ENCODE measurements around the gene NDST1. TPM values are rescaled to one million over a fixed set of nuclear protein-coding genes. Genes with fewer than 3 reads are reported as not detected.

Gene NDST1
- total RNA-seq, 1 experiment from 2014 or later = 58.2 TPM

GRCh38 chr5:150551066-150551465, 43.1 kb downstream of the NDST1 start:
- in situ Hi-C loops (cut with HindIII; ENCODE audit: low pct_unique_long_range_greater_than_20kb, low sequenced_read_pairs) = loop anchor here (10.0 kb wide), 1 partner anchor 46 kb away; the partner anchor contains the start of gene NDST1
- no peak for DNase-seq (ENCODE audit: low read depth)

DNA sequence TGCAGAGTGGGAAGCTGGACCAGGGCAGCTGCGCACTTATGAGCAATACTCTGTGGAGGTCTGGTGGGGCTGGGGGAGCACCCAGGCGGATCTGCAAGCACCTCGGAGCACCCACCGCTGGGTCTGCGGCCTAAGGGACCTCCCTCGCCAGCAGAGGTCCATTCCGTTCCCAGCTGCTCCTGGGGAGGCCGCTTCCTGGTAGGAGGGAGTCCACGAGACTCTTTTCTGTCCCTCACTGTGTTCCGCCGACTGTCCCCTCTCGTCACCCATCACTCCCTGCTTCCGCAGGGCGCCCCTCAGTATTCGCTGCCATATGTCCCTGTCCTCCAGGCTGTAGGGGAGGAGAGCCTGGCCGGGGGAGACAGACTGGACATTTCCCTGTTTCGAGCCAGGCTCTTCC, 45.5 kb downstream of the NDST1 start:
- in situ Hi-C loops (cut with HindIII; ENCODE audit: low pct_unique_long_range_greater_than_20kb, low sequenced_read_pairs) = loop anchor here (10.0 kb wide), 1 partner anchor 49 kb away; the partner anchor contains the start of gene NDST1
- no peak for DNase-seq (ENCODE audit: low read depth)

DNA sequence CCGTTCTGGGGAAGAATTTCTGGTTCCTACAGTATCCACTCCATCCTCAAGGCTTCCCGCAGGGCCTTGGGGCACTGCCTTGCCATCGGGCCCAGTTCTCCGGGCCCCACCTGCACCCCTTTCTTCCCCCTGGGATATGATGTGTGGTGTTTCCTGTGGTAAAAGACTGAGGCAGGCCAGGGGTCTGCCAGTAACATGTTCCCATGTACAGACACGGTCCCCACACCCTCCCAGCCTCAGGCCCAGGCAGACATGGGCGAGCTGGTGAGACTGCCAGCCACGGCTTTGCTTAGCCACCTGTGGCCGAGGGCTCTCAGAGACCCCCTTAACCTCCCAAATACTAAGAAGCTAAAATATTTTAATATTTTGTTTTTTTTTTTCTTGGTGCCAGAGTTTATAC, 46.0 kb downstream of the NDST1 start:
- in situ Hi-C loops (cut with HindIII; ENCODE audit: low pct_unique_long_range_greater_than_20kb, low sequenced_read_pairs) = loop anchor here (10.0 kb wide), 1 partner anchor 49 kb away; the partner anchor contains the start of gene NDST1

DNA sequence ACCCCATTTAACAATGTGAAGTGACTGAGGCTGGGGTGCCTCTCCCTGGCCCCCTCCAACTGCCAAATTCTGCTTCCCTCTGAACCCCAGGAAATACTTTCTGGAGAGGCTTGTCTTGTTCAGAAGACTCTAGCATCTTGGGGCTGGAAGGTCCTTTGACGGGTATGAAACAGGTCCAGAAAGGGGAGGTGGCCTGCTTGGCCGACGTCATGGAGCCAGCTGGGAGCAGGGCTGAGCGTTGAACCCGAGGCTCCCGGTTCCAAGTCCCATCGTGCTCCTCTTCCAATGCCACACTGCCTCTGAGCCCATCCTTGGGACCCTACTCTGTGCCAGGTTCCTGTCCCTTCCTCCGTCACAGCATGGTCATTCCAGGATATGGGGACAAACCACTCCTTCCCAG, 46.9 kb downstream of the NDST1 start:
- no peak for DNase-seq (ENCODE audit: low read depth)
- in situ Hi-C loops (cut with HindIII; ENCODE audit: low pct_unique_long_range_greater_than_20kb, low sequenced_read_pairs) = loop anchor here (10.0 kb wide), 1 partner anchor 50 kb away; the partner anchor contains the start of gene NDST1

More for the DNA sequence above, 46.0 kb downstream of the NDST1 start:
- no peak for DNase-seq (ENCODE audit: low read depth)

- DNase-seq (ENCODE audit: low read depth) = no peak
- in situ Hi-C loops (cut with HindIII; ENCODE audit: low pct_unique_long_range_greater_than_20kb, low sequenced_read_pairs) = loop anchor here (10.0 kb wide), 1 partner anchor 51 kb away; the partner anchor contains the start of gene NDST1
These were observed 48.2 kb downstream of the NDST1 start for GRCh38 chr5:150556106-150556505.

DNA sequence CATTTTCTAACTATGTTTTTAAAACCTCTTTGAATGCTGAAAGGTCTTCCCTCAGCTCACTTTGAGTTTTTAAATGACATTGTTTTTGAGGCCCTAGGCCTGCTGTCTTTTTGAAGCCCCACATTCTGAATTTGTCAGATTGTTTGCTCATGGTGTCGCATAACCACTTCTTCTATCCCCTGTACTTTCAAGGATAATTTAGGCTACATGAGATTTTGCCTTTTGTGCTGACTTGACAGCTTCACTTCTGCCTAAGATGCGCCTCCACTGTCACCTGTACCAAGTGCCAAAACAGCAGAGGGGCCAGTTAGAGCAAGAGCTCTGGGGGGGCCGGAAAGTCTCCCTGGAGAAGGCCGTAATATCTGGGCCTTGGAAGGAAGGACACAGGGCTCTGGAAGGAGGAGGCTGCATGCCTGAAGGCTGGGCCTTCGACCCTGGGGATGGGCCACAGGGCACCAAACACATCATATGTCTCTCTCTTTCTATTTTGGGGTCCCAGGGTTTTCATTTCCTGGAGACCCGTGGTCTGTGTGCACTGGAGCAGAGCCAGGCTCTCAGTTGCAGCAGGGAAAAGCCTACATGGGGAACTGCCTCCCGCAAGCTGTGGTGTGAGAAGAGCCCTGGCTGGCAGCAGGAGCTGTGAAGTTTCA, 49.1 kb downstream of the NDST1 start:
- DNase-seq (ENCODE audit: low read depth) = no peak
- in situ Hi-C loops (cut with HindIII; ENCODE audit: low pct_unique_long_range_greater_than_20kb, low sequenced_read_pairs) = loop anchor here (10.0 kb wide), 1 partner anchor 52 kb away; the partner anchor contains the start of gene NDST1

GRCh38 chr5:150557509-150557872, 49.6 kb downstream of the NDST1 start:
- no peak for DNase-seq (ENCODE audit: low read depth)
- in situ Hi-C loops (cut with HindIII; ENCODE audit: low pct_unique_long_range_greater_than_20kb, low sequenced_read_pairs) = loop anchor here (10.0 kb wide), 1 partner anchor 53 kb away; the partner anchor contains the start of gene NDST1

DNA sequence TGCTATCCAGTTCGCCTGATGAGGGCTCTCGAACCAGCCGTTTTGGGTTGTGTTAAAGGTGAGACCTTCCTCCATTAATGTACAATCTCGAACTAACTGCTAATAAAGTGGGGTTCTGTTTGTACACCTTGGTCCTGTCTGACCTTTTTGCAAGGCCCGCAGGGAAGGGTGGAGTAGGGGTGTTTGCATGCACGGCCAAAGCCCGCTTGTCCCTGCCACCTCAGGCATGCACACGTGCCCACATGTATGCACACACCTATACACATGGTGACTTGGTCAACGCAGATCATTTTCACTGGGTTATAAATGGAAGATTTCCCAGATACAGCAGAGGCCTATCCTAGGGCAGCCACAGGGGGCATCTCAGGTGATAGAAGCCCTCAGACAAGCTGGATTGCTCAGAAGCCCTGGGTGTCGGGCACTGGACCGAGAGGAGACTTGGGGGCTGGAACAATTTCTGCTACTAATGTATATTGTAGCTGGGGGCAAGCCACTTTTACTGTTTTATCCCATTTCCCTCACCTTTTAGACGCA, 50.2 kb downstream of the NDST1 start:
- no peak for DNase-seq (ENCODE audit: low read depth)
- in situ Hi-C loops (cut with HindIII; ENCODE audit: low pct_unique_long_range_greater_than_20kb, low sequenced_read_pairs) = loop anchor here (10.0 kb wide), 1 partner anchor 53 kb away; the partner anchor contains the start of gene NDST1

DNA sequence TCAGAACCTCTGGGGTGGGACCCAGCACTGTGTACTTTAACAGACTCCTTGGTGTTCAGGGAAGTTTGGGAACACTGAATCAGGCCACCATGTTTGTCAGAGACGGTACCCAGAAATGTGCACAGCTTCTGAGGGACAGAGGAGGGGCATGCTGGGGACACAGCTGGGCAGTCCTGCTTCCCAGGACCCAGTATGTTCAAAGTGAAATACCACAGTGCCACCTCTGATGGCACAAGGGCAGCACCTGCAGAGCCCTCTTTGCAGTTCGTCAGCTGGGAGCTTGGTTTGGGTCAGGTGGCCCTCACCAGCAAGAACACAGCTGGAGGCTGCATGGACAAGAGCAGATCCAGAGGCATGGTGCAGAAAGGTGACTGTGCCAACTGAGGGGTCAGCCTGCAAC, 51.2 kb downstream of the NDST1 start:
- DNase-seq (ENCODE audit: low read depth) = no peak
- in situ Hi-C loops (cut with HindIII; ENCODE audit: low pct_unique_long_range_greater_than_20kb, low sequenced_read_pairs) = loop anchor here (10.0 kb wide), 1 partner anchor 54 kb away; the partner anchor contains the start of gene NDST1

- no peak for DNase-seq (ENCODE audit: low read depth)
- in situ Hi-C loops (cut with HindIII; ENCODE audit: low pct_unique_long_range_greater_than_20kb, low sequenced_read_pairs) = loop anchor here (10.0 kb wide), 1 partner anchor 55 kb away; the partner anchor contains the start of gene NDST1
These were observed 51.8 kb downstream of the NDST1 start for GRCh38 chr5:150559701-150560100.

DNA sequence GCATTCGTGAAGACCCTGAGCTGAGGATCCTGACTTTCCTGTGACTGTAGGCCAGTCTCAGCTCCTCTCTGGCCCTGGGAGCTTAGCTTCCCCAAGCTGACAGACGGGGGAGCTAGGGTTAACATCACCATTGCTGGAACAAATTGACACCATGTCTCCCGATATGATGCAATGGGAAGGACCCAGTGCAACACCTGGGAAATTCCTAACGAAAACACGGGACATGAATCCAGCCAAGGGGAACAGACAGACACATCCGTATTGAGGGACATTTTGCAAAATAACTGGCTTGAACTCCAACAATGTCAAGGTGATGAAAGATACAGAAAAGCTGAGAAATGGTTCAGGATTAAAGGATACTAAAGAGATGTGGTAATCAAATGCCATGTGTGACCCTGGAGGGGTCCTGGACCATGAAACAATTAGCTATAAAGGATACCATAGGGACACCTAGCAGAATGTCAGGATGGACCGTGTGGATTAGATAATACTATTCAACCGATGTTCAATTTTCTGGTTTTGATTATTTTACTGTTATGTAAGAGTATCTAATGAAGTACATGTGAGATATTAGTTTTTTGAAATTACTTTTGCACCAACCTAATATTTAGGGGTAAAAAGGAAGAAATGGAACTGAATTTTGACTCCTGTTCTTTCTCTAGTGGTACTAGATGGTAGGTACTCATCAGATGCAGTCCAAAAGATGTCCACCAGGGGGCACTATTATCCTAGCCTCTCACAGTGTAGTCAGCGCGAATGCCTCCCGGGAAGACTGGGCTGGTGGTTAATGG, 52.7 kb downstream of the NDST1 start:
- DNase-seq (ENCODE audit: low read depth) = peak; percentile 47
- in situ Hi-C loops (cut with HindIII; ENCODE audit: low pct_unique_long_range_greater_than_20kb, low sequenced_read_pairs) = no loop called here

- in situ Hi-C loops (cut with HindIII; ENCODE audit: low pct_unique_long_range_greater_than_20kb, low sequenced_read_pairs) = no loop called here
- no peak for DNase-seq (ENCODE audit: low read depth)
These were observed 53.2 kb downstream of the NDST1 start for GRCh38 chr5:150561192-150561512.

DNA sequence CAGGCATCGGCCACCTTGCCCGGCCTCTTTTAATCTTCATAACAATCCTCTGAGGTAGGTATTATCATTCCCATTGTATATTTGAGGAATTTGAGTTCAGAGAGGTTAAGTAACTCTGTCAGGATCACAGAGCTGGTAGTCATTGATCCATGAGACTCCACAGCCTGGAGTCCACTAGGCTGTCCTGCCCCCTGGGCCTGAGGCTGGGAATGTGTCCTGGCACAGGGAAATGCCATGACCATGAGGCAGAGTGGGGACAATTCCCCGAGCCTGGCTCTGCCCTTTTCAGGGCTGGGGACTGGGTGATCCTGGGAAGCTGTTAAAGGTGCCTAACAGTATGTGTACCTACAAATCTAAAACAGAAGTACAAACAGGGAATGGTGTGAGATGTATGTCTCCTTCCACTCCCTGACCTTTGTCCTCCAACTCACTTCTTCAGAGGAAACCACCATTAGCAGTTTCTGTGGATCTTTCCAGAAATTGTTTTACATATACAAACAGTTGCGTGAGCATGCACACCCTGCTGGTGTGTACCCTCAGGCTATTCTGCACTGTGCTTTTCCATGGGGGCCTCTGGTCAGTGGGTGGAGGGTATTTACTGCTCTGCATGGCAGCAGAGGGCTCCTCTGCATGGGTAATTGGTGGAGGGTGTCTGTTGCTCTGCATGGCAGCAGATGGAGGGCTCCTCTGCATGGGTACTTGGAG, 53.8 kb downstream of the NDST1 start:
- no peak for DNase-seq (ENCODE audit: low read depth)
- in situ Hi-C loops (cut with HindIII; ENCODE audit: low pct_unique_long_range_greater_than_20kb, low sequenced_read_pairs) = no loop called here

GRCh38 chr5:150562832-150563231, 54.9 kb downstream of the NDST1 start:
- peak; percentile 50 for DNase-seq (ENCODE audit: low read depth)
- in situ Hi-C loops (cut with HindIII; ENCODE audit: low pct_unique_long_range_greater_than_20kb, low sequenced_read_pairs) = no loop called here

DNA sequence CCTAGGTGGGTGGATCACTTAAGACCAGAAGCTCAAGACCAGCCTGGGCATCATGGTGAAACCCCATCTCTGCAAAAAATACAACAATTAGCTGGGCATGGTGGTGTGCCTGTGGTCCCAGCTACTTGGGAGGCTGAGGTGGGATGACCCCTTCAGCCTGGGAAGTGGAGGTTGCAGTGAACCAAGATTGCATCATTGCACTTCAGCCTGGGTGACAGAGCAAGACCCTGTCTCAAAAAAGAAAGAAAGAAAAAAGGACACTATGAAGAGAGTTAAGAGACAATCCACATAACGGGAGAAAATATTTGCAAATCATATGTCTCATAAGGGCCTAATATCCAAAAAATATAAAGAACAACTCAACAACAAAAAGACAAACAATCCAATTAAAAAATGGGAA, 57.9 kb downstream of the NDST1 start:
- in situ Hi-C loops (cut with HindIII; ENCODE audit: low pct_unique_long_range_greater_than_20kb, low sequenced_read_pairs) = no loop called here

GRCh38 chr5:150567031-150567717, 59.2 kb downstream of the NDST1 start:
- no peak for DNase-seq (ENCODE audit: low read depth)

More for the DNA sequence above, 57.9 kb downstream of the NDST1 start:
- DNase-seq (ENCODE audit: low read depth) = no peak

GRCh38 chr5:150568663-150569062, 60.7 kb downstream of the NDST1 start:
- DNase-seq (ENCODE audit: low read depth) = no peak
- in situ Hi-C loops (cut with HindIII; ENCODE audit: low pct_unique_long_range_greater_than_20kb, low sequenced_read_pairs) = no loop called here

More at GRCh38 chr5:150567031-150567717, 59.2 kb downstream of the NDST1 start:
- in situ Hi-C loops (cut with HindIII; ENCODE audit: low pct_unique_long_range_greater_than_20kb, low sequenced_read_pairs) = no loop called here

DNA sequence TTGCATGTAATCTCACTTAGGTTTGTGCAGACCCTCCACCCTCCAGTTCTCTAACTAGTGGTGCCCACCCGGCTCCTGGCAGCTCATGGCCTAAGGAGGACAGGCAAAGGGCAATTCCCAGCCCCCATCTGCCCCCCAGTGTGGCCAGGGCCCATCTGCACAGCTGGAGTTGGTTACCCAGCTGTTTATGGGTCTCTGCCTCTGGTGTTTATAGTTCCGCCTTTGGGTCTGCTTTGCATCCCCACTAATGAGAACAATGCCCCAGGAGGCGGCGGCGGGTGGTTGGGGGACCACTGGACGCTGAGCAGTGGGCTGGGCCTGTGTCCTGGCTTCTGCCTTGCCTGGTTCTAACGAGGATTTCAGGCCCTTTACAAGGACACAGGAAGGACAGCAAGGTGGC, 62.4 kb downstream of the NDST1 start:
- DNase-seq (ENCODE audit: low read depth) = no peak
- in situ Hi-C loops (cut with HindIII; ENCODE audit: low pct_unique_long_range_greater_than_20kb, low sequenced_read_pairs) = no loop called here

Data from Caki2 (cell line).